Measurements from ENCODE around the gene EBLN2.

The EBLN2 gene

GRCh38 chr3:73061416-73061815, at the start of gene EBLN2:
Gene EBLN2 (plus strand): TSS chr3:73061659. CDS start chr3:73062082, 423 bp downstream.
- no peak for DNase-seq

- DNase-seq, result no peak
These were observed 43.2 kb upstream of the EBLN2 start for GRCh38 chr3:73018298-73018697.

- no peak for DNase-seq
These were observed 42.5 kb upstream of the EBLN2 start for GRCh38 chr3:73018790-73019441.

- no peak for DNase-seq
These were observed 40.1 kb upstream of the EBLN2 start for GRCh38 chr3:73021301-73021835.

GRCh38 chr3:73024836-73025235, 36.6 kb upstream of the EBLN2 start:
- DNase-seq, result no peak

- DNase-seq, result no peak
These were observed 35.2 kb upstream of the EBLN2 start for GRCh38 chr3:73026111-73026759.

GRCh38 chr3:73026760-73027113, 34.7 kb upstream of the EBLN2 start:
- DNase-seq, result no peak

GRCh38 chr3:73028803-73029202, 32.7 kb upstream of the EBLN2 start:
- DNase-seq, result no peak

- DNase-seq, result peak; percentile 74
These were observed 32.1 kb upstream of the EBLN2 start for GRCh38 chr3:73029321-73029796.

GRCh38 chr3:73030073-73030597, 31.3 kb upstream of the EBLN2 start:
- DNase-seq, result no peak

- DNase-seq, result no peak
These were observed 29.8 kb upstream of the EBLN2 start for GRCh38 chr3:73031573-73032103.

GRCh38 chr3:73036694-73037591, 24.5 kb upstream of the EBLN2 start:
- DNase-seq, result no peak

- no peak for DNase-seq
These were observed 19.9 kb upstream of the EBLN2 start for GRCh38 chr3:73041537-73041936.

- DNase-seq, result no peak
These were observed 18.0 kb upstream of the EBLN2 start for GRCh38 chr3:73043414-73043813.

GRCh38 chr3:73045391-73045790, 16.1 kb upstream of the EBLN2 start:
- no peak for DNase-seq

- no peak for DNase-seq
These were observed 15.3 kb upstream of the EBLN2 start for GRCh38 chr3:73046195-73046594.

GRCh38 chr3:73049319-73049718, 12.1 kb upstream of the EBLN2 start:
- no peak for DNase-seq

- DNase-seq, result no peak
These were observed 8.6 kb upstream of the EBLN2 start for GRCh38 chr3:73052857-73053256.

GRCh38 chr3:73055583-73055982, 5.9 kb upstream of the EBLN2 start:
- DNase-seq, result no peak

GRCh38 chr3:73056014-73056844, 5.2 kb upstream of the EBLN2 start:
- DNase-seq, result peak; percentile 37

- no peak for DNase-seq
These were observed 4.7 kb upstream of the EBLN2 start for GRCh38 chr3:73056845-73057150.

- no peak for DNase-seq
These were observed 1.1 kb upstream of the EBLN2 start for GRCh38 chr3:73060302-73060723.
